Measurements from ENCODE around the gene TOP3B. TPM values are rescaled to one million over a fixed set of nuclear protein-coding genes. Genes with fewer than 3 reads are reported as not detected.

The TOP3B gene
- total and polyA plus RNA-seq, 10 of the 15 experiments (the other 5 are each of a cell fraction or from before 2014, with no cell fraction given) = 0.60 to 47.3 (median 33.7) TPM

DNA sequence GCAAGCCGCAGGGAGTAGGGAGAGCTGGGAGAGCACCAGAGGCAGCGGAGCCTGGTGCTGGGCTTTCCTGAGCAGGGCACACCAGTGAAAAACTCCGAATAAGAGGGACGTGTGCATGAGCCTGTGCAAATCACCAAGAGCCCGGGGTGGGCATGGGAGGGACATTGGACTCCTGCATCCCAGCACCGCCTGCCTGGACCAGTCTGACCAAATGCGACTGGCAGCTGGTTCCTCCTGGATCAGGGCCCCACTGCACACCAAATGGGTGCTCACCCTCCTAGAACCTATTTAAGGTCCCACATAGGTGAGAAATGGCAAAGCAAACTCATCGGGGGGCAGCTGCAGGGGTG lies 33.0 kb downstream of the TOP3B start (continued):
- no peak for TF ChIP-seq SPI1 (IDR thresholded peaks at IDR 0.05; ENCODE audit: borderline replicate concordance, insufficient read depth, low read depth, low read length)
- TF ChIP-seq NRF1 (conservative IDR thresholded peaks at IDR 0.05; ENCODE audit: low read depth, low read length) = no peak
- TF ChIP-seq ZBTB4 (CRISPR knock-in tag; IDR thresholded peaks at IDR 0.05) = no peak
- TF ChIP-seq CREB1 (IDR thresholded peaks at IDR 0.05; ENCODE audit: low read depth) = no peak
- no peak for TF ChIP-seq ZBED1 (IDR thresholded peaks at IDR 0.05; ENCODE audit: borderline replicate concordance)
- TF ChIP-seq NBN (IDR thresholded peaks at IDR 0.05) = no peak

- POLR2A ChIA-PET = interaction anchor here (0.8 kb wide), 1 partner anchor 71 kb away, joined by 6 read pairs; no protein-coding TSS in a partner anchor
- in situ Hi-C loops (cut with MboI) = loop anchor here (5.0 kb wide), 1 partner anchor 237 kb away; no protein-coding TSS in a partner anchor
- Histone ChIP-seq H3K27ac (ENCODE audit: control insufficient read depth, insufficient read depth) (no peak overlapping the region), H3K36me3 (ENCODE audit: control insufficient read depth in 2 of 2, insufficient read depth in 2 of 2, low read length in 1 of 2) (no peaks in the 10 kb centered on the region), H3K4me3 (no peak overlapping the region), H4K20me1 (ENCODE audit: control insufficient read depth, insufficient read depth) (no peaks in the 10 kb centered on the region), H3K4me1 (ENCODE audit: control insufficient read depth, insufficient read depth, low read length) (no peaks in the 10 kb centered on the region; the same call in 1 of the 2 replicates), H2AFZ (ENCODE audit: control insufficient read depth, low read depth, low read length) (no peak overlapping the region), H3K9ac (ENCODE audit: control insufficient read depth, insufficient read depth, low read length) (no peak overlapping the region), H3K27me3 (replicated peaks in 1 of 2; ENCODE audit: control insufficient read depth in 2 of 2, insufficient read depth in 2 of 2, low read length in 1 of 2) (no peaks in the 10 kb centered on the region), H3K79me2 (ENCODE audit: control insufficient read depth, insufficient read depth, low read length) (no peaks in the 10 kb centered on the region), H3K9me3 (replicated peaks; ENCODE audit: control insufficient read depth, insufficient read depth, low read length) (no peaks in the 10 kb centered on the region), H3K4me2 (ENCODE audit: control insufficient read depth, insufficient read depth) (no peak overlapping the region)
- no peak for DNase-seq (ENCODE audit: low read depth, low spot score)
- ATAC-seq = no peak
- SMC1A ChIA-PET (ENCODE audit: uncharacterized antibody, unreplicated experiment) = interaction anchor here (2.2 kb wide), 1 partner anchor 9 kb away, joined by 6 read pairs; no protein-coding TSS in a partner anchor
- WGBS (ENCODE audit: insufficient coverage, insufficient replicate concordance, low lambda C conversion rate, missing lambda C conversion rate) = 66% methylated on average over 7 of the region's 7 CpGs
- BruUV-seq (replicated peaks) = no TSS peak
- intact Hi-C loops (cut with micrococcal nuclease; ENCODE audit: unreplicated experiment) = no loop called here
- no peak for TF ChIP-seq ETV6 (conservative IDR thresholded peaks at IDR 0.05 in 1 of 2, IDR thresholded peaks at IDR 0.05 in 1 of 2; ENCODE audit: borderline replicate concordance in 1 of 2, low read depth in 1 of 2)
- no peak for TF ChIP-seq TCF3 (IDR thresholded peaks at IDR 0.05; ENCODE audit: borderline replicate concordance, insufficient read depth, low read depth, low read length)
- TF ChIP-seq, protein P1, sequence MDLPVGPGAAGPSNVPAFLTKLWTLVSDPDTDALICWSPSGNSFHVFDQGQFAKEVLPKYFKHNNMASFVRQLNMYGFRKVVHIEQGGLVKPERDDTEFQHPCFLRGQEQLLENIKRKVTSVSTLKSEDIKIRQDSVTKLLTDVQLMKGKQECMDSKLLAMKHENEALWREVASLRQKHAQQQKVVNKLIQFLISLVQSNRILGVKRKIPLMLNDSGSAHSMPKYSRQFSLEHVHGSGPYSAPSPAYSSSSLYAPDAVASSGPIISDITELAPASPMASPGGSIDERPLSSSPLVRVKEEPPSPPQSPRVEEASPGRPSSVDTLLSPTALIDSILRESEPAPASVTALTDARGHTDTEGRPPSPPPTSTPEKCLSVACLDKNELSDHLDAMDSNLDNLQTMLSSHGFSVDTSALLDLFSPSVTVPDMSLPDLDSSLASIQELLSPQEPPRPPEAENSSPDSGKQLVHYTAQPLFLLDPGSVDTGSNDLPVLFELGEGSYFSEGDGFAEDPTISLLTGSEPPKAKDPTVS (IDR thresholded peaks at IDR 0.05; ENCODE audit: low read depth, low read length) = no peak
- CTCF ChIA-PET = interaction anchor here (7.2 kb wide), 1 partner anchor 9 kb away, joined by 82 read pairs; no protein-coding TSS in a partner anchor
- RAD21 ChIA-PET (ENCODE audit: unreplicated experiment) = interaction anchor here (1.1 kb wide), 1 partner anchor 11 kb away, joined by 3 read pairs; no protein-coding TSS in a partner anchor
- FAIRE-seq = no peak
Observed at GRCh38 chr22:21948824-21949568, 33.6 kb downstream of the TOP3B start.
